NCI-H1436 (cell line): ENCODE measurements around the gene BRCA1.
"Not testable (repeated sequence)": the region's sequence is repeated elsewhere in the genome, so short reads cannot be mapped to it uniquely, and the experiment has no call there.

Source experiments
- DNase-seq: peaks from one replicate; lab custom pipeline; 2025; lab: John Stamatoyannopoulos, UW

The BRCA1 gene

GRCh38 chr17:43125133-43125966, at the start of gene BRCA1:
Gene BRCA1, minus strand, starts transcription at chr17:43125364. Its CDS starts 1,268 bp downstream, at chr17:43124096.
- DNase-seq = peak; percentile 100

- DNase-seq = no peak
Measured at GRCh38 chr17:43171586-43172487, 46.7 kb upstream of the BRCA1 start.

- peak; percentile 99 for DNase-seq
Measured at GRCh38 chr17:43170766-43171585, 45.8 kb upstream of the BRCA1 start, which contains the start of gene NBR1. Gene NBR1, plus strand, starts transcription at chr17:43171214. Its CDS starts 4,586 bp downstream, at chr17:43175800.

- peak; percentile 97 for DNase-seq
Measured at GRCh38 chr17:43170140-43170765, 45.1 kb upstream of the BRCA1 start.

GRCh38 chr17:43169561-43170139, 44.5 kb upstream of the BRCA1 start:
- no peak for DNase-seq

GRCh38 chr17:43165971-43166370, 40.8 kb upstream of the BRCA1 start:
- not testable (repeated sequence) for DNase-seq

GRCh38 chr17:43159957-43160356, 34.8 kb upstream of the BRCA1 start:
- not testable (repeated sequence) for DNase-seq

GRCh38 chr17:43159232-43159631, 34.1 kb upstream of the BRCA1 start:
- DNase-seq = not testable (repeated sequence)

GRCh38 chr17:43155666-43156065, 30.5 kb upstream of the BRCA1 start:
- DNase-seq = no peak

GRCh38 chr17:43153197-43153835, 28.2 kb upstream of the BRCA1 start:
- DNase-seq = not testable (repeated sequence)

GRCh38 chr17:43151880-43152456, 26.8 kb upstream of the BRCA1 start:
- no peak for DNase-seq

- DNase-seq = no peak
Measured at GRCh38 chr17:43146649-43147048, 21.5 kb upstream of the BRCA1 start.

GRCh38 chr17:43143201-43143600, 18.0 kb upstream of the BRCA1 start:
- no peak for DNase-seq

GRCh38 chr17:43142153-43142552, 17.0 kb upstream of the BRCA1 start:
- no peak for DNase-seq

GRCh38 chr17:43140396-43141332, 15.5 kb upstream of the BRCA1 start:
- DNase-seq = no peak

GRCh38 chr17:43138531-43138930, 13.4 kb upstream of the BRCA1 start:
- not testable (repeated sequence) for DNase-seq

- DNase-seq = not testable (repeated sequence)
Measured at GRCh38 chr17:43136574-43136973, 11.4 kb upstream of the BRCA1 start.

GRCh38 chr17:43135454-43135819, 10.3 kb upstream of the BRCA1 start:
- DNase-seq = no peak
